ENCODE data around the gene NOXO1.
"Not testable (repeated sequence)": the region's sequence is repeated elsewhere in the genome, so short reads cannot be mapped to it uniquely, and the experiment has no call there.

The NOXO1 gene

DNA sequence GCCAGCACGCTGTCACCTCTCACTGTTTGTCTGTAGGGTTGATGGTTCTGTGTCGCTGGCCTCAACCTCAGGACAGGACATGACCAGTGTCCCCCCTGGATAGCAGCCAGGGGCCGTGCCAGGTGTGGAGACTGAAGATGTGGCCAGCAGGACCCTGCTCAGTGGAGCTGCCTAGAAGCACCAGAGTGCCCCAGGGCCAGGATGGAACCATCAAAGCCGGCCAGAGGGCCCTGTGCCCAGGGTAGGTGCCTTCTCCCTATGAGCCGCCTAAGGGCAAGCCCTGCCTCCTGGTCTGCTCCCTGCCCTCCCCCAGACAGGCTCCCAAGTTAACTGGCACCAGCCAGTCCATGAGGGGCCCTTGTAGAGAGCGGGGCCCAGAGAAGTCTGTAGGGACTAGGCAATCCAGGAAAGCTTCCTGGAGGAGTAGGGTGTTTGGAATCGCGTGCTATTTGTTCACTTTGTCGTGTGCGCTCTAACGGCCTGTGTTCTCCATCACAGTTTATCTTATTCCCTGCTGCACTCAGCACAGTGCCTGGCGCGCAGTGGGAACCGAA is 22.5 kb downstream of the NOXO1 start:
- TF ChIP-seq, protein P1, sequence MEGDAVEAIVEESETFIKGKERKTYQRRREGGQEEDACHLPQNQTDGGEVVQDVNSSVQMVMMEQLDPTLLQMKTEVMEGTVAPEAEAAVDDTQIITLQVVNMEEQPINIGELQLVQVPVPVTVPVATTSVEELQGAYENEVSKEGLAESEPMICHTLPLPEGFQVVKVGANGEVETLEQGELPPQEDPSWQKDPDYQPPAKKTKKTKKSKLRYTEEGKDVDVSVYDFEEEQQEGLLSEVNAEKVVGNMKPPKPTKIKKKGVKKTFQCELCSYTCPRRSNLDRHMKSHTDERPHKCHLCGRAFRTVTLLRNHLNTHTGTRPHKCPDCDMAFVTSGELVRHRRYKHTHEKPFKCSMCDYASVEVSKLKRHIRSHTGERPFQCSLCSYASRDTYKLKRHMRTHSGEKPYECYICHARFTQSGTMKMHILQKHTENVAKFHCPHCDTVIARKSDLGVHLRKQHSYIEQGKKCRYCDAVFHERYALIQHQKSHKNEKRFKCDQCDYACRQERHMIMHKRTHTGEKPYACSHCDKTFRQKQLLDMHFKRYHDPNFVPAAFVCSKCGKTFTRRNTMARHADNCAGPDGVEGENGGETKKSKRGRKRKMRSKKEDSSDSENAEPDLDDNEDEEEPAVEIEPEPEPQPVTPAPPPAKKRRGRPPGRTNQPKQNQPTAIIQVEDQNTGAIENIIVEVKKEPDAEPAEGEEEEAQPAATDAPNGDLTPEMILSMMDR (IDR thresholded peaks at IDR 0.05): no peak
- peaks cover 38% of the 10 kb centered on the region for H3K4me1 Mint-ChIP-seq
- H3K4me3 Mint-ChIP-seq: peak overlapping the region; percentile 93
- H3K27ac Mint-ChIP-seq: no peak overlapping the region
- DNase-seq: no peak
- peaks cover 21% of the 10 kb centered on the region for H3K36me3 Mint-ChIP-seq (ENCODE audit: low read depth)
- H3K27me3 Mint-ChIP-seq (ENCODE audit: low read depth, poor library complexity): peaks cover 4% of the 10 kb centered on the region
- peaks cover 4% of the 10 kb centered on the region for H3K9me3 Mint-ChIP-seq

DNA sequence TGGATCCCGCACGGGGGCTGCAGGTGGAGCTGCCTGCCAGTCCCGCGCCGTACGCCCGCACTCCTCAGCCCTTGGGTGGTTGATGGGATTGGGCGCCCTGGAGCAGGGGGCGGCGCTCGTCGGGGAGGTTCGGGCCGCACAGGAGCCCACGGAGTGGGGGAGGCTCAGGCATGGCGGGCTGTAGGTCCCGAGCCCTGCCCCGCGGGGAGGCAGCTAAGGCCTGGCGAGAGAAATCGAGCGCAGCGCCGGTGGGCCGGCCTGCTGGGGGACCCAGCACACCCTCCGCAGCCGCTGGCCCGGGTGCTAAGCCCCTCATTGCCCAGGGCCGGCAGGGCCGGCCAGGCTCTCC is 23.2 kb downstream of the NOXO1 start:
- not testable (repeated sequence) for DNase-seq; H3K27me3 Mint-ChIP-seq (ENCODE audit: low read depth, poor library complexity); H3K9me3 Mint-ChIP-seq; H3K4me3 Mint-ChIP-seq; H3K27ac Mint-ChIP-seq
- H3K36me3 Mint-ChIP-seq (ENCODE audit: low read depth): peaks cover 15% of the 10 kb centered on the region
- H3K4me1 Mint-ChIP-seq: peaks cover 31% of the 10 kb centered on the region

GRCh38 chr16:1957434-1958142 is 23.7 kb downstream of the NOXO1 start:
- H3K36me3 Mint-ChIP-seq (ENCODE audit: low read depth): peaks cover 11% of the 10 kb centered on the region
- H3K27me3 Mint-ChIP-seq (ENCODE audit: low read depth, poor library complexity); H3K9me3 Mint-ChIP-seq; DNase-seq; H3K4me3 Mint-ChIP-seq; H3K27ac Mint-ChIP-seq: not testable (repeated sequence)
- H3K4me1 Mint-ChIP-seq: peaks cover 29% of the 10 kb centered on the region

GRCh38 chr16:1953734-1954133 is 27.5 kb downstream of the NOXO1 start:
- Mint-ChIP-seq H3K4me1 (peaks cover 11% of the 10 kb centered on the region), H3K9me3 (peaks cover 4% of the 10 kb centered on the region), H3K36me3 (ENCODE audit: low read depth) (no peaks in the 10 kb centered on the region), H3K27ac (no peak overlapping the region), H3K27me3 (ENCODE audit: low read depth, poor library complexity) (peaks cover 4% of the 10 kb centered on the region), H3K4me3 (no peak overlapping the region)
- DNase-seq: no peak
- TF ChIP-seq, protein P1 (IDR thresholded peaks at IDR 0.05): no peak

DNA sequence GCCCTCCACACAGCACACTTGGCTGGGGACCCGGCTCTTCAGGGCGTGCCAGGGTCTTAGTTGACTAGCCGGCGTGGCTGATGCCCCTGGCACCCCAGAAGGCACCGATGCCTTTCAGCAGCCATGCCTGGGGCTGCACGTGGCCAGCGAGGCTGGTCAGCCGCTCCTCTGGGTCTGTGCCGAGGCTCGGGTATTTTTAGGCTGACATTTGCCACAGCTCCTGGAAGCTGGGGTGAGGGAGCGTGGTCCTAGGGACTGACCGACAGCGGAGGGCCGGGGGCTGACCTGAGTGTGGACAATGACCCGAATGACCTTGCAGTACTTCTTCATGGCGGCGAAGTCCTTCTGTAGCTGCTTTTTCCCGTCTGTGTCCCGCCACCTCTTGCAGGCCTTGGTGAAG is 30.7 kb downstream of the NOXO1 start:
- Mint-ChIP-seq H3K9me3 (no peaks in the 10 kb centered on the region), H3K4me1 (peaks cover 18% of the 10 kb centered on the region), H3K4me3 (no peak overlapping the region), H3K27ac (no peak overlapping the region), H3K36me3 (ENCODE audit: low read depth) (no peaks in the 10 kb centered on the region), H3K27me3 (ENCODE audit: low read depth, poor library complexity) (peaks cover 4% of the 10 kb centered on the region)
- TF ChIP-seq, protein P1 (IDR thresholded peaks at IDR 0.05): no peak
- no peak for DNase-seq

DNA sequence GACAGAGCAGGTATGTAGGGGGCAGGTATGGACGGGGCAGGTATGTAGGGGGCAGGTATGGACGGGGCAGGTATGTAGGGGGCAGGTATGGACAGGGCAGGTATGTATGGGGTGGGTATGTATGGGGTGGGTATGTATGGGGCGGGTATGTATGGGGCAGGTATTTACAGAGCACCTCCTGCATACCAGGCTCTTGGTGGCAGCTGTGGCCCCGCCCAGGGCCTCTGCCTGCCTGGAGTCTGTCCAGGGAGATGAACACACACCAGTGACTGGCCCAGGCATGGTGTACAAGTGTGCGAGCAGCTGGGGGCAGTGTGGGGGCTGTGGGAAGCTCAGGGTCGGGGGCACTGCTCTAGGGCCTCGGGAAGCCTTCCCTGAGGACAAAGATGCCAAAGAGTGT is 31.2 kb downstream of the NOXO1 start:
- TF ChIP-seq, protein P1 (IDR thresholded peaks at IDR 0.05): no peak
- no peak for DNase-seq
- H3K27me3 Mint-ChIP-seq (ENCODE audit: low read depth, poor library complexity): peaks cover 4% of the 10 kb centered on the region
- no peak overlapping the region for H3K27ac Mint-ChIP-seq
- H3K4me1 Mint-ChIP-seq: peaks cover 18% of the 10 kb centered on the region
- no peak overlapping the region for H3K4me3 Mint-ChIP-seq
- no peaks in the 10 kb centered on the region for H3K9me3 Mint-ChIP-seq
- H3K36me3 Mint-ChIP-seq (ENCODE audit: low read depth): no peaks in the 10 kb centered on the region

DNA sequence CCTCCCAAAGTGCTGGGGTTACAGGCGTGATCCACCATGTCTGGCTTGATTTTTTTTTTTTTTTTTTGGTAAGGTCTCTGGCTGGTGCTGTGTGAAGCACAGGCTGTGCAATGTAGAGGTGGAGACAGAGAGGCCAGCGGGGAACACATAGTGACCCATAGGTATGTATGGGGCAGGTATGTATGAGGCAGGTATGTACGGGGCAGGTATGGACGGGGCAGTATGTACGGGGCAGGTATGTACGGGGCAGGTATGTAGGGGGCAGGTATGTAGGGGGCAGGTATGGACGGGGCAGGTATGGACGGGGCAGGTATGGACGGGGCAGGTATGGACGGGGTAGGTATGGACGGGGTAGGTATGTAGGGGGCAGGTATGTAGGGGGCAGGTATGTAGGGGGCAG is 31.8 kb downstream of the NOXO1 start:
- Mint-ChIP-seq H3K27ac (no peak overlapping the region), H3K36me3 (ENCODE audit: low read depth) (no peaks in the 10 kb centered on the region), H3K27me3 (ENCODE audit: low read depth, poor library complexity) (peaks cover 4% of the 10 kb centered on the region), H3K9me3 (peaks cover 2% of the 10 kb centered on the region), H3K4me1 (peaks cover 20% of the 10 kb centered on the region), H3K4me3 (no peak overlapping the region)
- TF ChIP-seq, protein P1 (IDR thresholded peaks at IDR 0.05): no peak
- DNase-seq: no peak

All from nephron progenitor cell (in vitro differentiated cells).